Adrenal gland (tissue), 5 donors: ENCODE results near the gene ADARB2.

ENCODE experiments used
- POLR2A ChIP-seq, 2 donors: fragments of 450-650 bp; IDR thresholded peaks; one replicate each; pipeline ENCODE4 v1.6.1; 2017; ENCODE audit warnings: antibody characterized with exemption in 2 of 2, mild to moderate bottlenecking in 2 of 2, moderate library complexity in 1 of 2
- TF ChIP-seq, protein P1 (sequence below), 6 experiments: fragments of 450-650 bp in 4 of 6; fragments of 200-600 bp in 2 of 6; sonication (generic) in 1 of 6; IDR thresholded peaks; 1 replicate in 5 of 6; 2 replicates in 1 of 6; pipeline versions ENCODE4 v1.5.1 to v1.8.0; 2016 to 2021; ENCODE audit warnings: antibody characterized with exemption in 6 of 6, mild to moderate bottlenecking in 2 of 6, moderate library complexity in 1 of 6
- donor health status: DM: no; HTN: no; CAD: no.

DNA sequence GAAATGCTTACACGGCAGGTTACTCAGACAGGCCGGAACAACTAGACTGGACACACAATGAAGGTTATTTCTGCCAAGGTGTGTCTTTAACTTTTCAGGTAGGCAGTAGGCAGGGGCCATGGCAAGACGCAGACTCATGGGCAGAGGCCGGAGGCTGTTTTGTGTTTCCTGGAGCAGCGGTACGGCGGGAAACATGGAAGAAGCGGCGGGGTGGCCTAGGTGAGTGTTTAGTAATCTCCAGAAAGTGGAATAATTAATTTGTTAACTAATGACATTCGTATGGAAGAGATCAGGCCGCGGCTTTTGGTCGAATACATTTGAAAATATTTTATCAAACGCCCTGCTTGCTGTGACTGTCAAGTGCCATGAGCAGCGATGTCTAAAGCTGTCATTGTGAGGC lies 403.3 kb downstream of the ADARB2 start:
- TF ChIP-seq, protein P1, sequence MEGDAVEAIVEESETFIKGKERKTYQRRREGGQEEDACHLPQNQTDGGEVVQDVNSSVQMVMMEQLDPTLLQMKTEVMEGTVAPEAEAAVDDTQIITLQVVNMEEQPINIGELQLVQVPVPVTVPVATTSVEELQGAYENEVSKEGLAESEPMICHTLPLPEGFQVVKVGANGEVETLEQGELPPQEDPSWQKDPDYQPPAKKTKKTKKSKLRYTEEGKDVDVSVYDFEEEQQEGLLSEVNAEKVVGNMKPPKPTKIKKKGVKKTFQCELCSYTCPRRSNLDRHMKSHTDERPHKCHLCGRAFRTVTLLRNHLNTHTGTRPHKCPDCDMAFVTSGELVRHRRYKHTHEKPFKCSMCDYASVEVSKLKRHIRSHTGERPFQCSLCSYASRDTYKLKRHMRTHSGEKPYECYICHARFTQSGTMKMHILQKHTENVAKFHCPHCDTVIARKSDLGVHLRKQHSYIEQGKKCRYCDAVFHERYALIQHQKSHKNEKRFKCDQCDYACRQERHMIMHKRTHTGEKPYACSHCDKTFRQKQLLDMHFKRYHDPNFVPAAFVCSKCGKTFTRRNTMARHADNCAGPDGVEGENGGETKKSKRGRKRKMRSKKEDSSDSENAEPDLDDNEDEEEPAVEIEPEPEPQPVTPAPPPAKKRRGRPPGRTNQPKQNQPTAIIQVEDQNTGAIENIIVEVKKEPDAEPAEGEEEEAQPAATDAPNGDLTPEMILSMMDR (IDR thresholded peaks at IDR 0.05) = no peak
- no peak for TF ChIP-seq POLR2A (IDR thresholded peaks at IDR 0.05)
